G401 (cell line): ENCODE measurements around the gene FAM9A. TPM values are rescaled to one million over a fixed set of nuclear protein-coding genes. Genes with fewer than 3 reads are reported as not detected.
A peak's percentile ranks its signal among the peaks of the same experiment; 100 is the strongest.
"Not testable (repeated sequence)": the region's sequence is repeated elsewhere in the genome, so short reads cannot be mapped to it uniquely, and the experiment has no call there.

Experiments
- DNase-seq: peaks from one replicate; pipeline ENCODE4 v3.0.0-alpha.2; 2015; ENCODE audit warnings: low spot score
- in situ Hi-C: cut with HindIII; loops from 2 replicates; pipeline ENCODE4 v1.10.0; 2016; ENCODE audit warnings: low sequenced_read_pairs, mixed read lengths
- total RNA-seq: library from RNA; depleted of rRNA; stranded (reverse); fragments of >200 nt; shearing (Covaris generic); gene quantifications from 2 replicates; pipeline ENCODE4 v1.2.3, GENCODE V29; 2014

FAM9A gene
- total RNA-seq, 1 experiment from 2014 or later: not detected

GRCh38 chrX:8808661-8809060 lies 7.5 kb upstream of the FAM9A start:
- in situ Hi-C loops: no loop called here
- no peak for DNase-seq

- in situ Hi-C loops: no loop called here
- DNase-seq: no peak
Measured at GRCh38 chrX:8805974-8806373, 4.8 kb upstream of the FAM9A start.

GRCh38 chrX:8805046-8805445 lies 3.9 kb upstream of the FAM9A start:
- no peak for DNase-seq
- in situ Hi-C loops: no loop called here

GRCh38 chrX:8803326-8803725 lies 2.1 kb upstream of the FAM9A start:
- no peak for DNase-seq
- in situ Hi-C loops: no loop called here

GRCh38 chrX:8800351-8800750 lies 832 bp downstream of the FAM9A start:
- DNase-seq, in situ Hi-C loops: not testable (repeated sequence)

GRCh38 chrX:8799281-8799680 lies 1.9 kb downstream of the FAM9A start:
- DNase-seq, in situ Hi-C loops: not testable (repeated sequence)

- in situ Hi-C loops, DNase-seq: not testable (repeated sequence)
Measured at GRCh38 chrX:8798702-8799101, 2.5 kb downstream of the FAM9A start.

- DNase-seq, in situ Hi-C loops: not testable (repeated sequence)
Measured at GRCh38 chrX:8787119-8787518, 14.1 kb downstream of the FAM9A start.

GRCh38 chrX:8784162-8784561 lies 17.0 kb downstream of the FAM9A start:
- in situ Hi-C loops: no loop called here
- no peak for DNase-seq

GRCh38 chrX:8783714-8784098 lies 17.5 kb downstream of the FAM9A start:
- no peak for DNase-seq
- in situ Hi-C loops: no loop called here

GRCh38 chrX:8783097-8783713 lies 18.0 kb downstream of the FAM9A start:
- in situ Hi-C loops: no loop called here
- DNase-seq: peak; percentile 26

- in situ Hi-C loops: no loop called here
- DNase-seq: no peak
Measured at GRCh38 chrX:8782595-8782994, 18.6 kb downstream of the FAM9A start.

- DNase-seq, in situ Hi-C loops: not testable (repeated sequence)
Measured at GRCh38 chrX:8781921-8782320, 19.3 kb downstream of the FAM9A start.

- in situ Hi-C loops: no loop called here
- DNase-seq: no peak
Measured at GRCh38 chrX:8773117-8773516, 28.1 kb downstream of the FAM9A start.

GRCh38 chrX:8760021-8760420 lies 41.2 kb downstream of the FAM9A start:
- in situ Hi-C loops: no loop called here
- DNase-seq: no peak

GRCh38 chrX:8758706-8759105 lies 42.5 kb downstream of the FAM9A start:
- in situ Hi-C loops, DNase-seq: not testable (repeated sequence)

- DNase-seq, in situ Hi-C loops: not testable (repeated sequence)
Measured at GRCh38 chrX:8757609-8758389, 43.4 kb downstream of the FAM9A start.

- in situ Hi-C loops: no loop called here
- no peak for DNase-seq
Measured at GRCh38 chrX:8755813-8756212, 45.4 kb downstream of the FAM9A start.

GRCh38 chrX:8755116-8755515 lies 46.1 kb downstream of the FAM9A start:
- in situ Hi-C loops: no loop called here
- DNase-seq: no peak

- in situ Hi-C loops: no loop called here
Measured at GRCh38 chrX:8749697-8750096, 51.5 kb downstream of the FAM9A start.

GRCh38 chrX:8748855-8749254 lies 52.3 kb downstream of the FAM9A start:
- peak; percentile 37 for DNase-seq
- in situ Hi-C loops: no loop called here

More at GRCh38 chrX:8749697-8750096, 51.5 kb downstream of the FAM9A start:
- DNase-seq: no peak
